ENCODE data around the gene PDSS2.
"Not testable (repeated sequence)": the region's sequence is repeated elsewhere in the genome, so short reads cannot be mapped to it uniquely, and the experiment has no call there.

Gene PDSS2

DNA sequence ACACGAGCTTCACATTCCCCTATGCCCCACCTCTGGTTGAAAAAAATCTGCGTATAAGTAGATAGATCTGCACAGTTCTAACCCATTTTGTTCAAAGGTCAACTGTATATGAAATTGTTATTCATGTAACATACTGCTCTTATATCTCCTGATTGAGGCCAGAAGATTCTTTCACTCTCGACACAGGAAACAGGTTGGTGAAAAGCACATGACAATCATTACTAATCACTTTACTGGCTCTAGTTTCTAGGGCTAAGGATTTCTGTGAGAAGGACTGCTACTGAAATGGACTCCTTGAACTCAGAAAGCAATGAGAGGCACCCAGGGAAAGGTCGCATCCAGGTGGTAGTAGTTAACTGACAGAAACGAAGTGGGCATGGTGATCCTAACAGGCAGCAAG lies 21.7 kb downstream of the PDSS2 start:
- TF ChIP-seq, protein P1, sequence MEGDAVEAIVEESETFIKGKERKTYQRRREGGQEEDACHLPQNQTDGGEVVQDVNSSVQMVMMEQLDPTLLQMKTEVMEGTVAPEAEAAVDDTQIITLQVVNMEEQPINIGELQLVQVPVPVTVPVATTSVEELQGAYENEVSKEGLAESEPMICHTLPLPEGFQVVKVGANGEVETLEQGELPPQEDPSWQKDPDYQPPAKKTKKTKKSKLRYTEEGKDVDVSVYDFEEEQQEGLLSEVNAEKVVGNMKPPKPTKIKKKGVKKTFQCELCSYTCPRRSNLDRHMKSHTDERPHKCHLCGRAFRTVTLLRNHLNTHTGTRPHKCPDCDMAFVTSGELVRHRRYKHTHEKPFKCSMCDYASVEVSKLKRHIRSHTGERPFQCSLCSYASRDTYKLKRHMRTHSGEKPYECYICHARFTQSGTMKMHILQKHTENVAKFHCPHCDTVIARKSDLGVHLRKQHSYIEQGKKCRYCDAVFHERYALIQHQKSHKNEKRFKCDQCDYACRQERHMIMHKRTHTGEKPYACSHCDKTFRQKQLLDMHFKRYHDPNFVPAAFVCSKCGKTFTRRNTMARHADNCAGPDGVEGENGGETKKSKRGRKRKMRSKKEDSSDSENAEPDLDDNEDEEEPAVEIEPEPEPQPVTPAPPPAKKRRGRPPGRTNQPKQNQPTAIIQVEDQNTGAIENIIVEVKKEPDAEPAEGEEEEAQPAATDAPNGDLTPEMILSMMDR (IDR thresholded peaks at IDR 0.05; ENCODE audit: control extremely low read depth, extremely low read depth, low read depth, missing control alignments): no peak
- ChIA-PET POLR2A (interaction anchor here (0.6 kb wide), 1 partner anchor 20 kb away, joined by 5 read pairs; no protein-coding TSS in a partner anchor), CTCF (interaction anchor here (1.6 kb wide), 1 partner anchor 17 kb away, joined by 3 read pairs; no protein-coding TSS in a partner anchor)
- no peak for DNase-seq (ENCODE audit: extremely low spot score)

DNA sequence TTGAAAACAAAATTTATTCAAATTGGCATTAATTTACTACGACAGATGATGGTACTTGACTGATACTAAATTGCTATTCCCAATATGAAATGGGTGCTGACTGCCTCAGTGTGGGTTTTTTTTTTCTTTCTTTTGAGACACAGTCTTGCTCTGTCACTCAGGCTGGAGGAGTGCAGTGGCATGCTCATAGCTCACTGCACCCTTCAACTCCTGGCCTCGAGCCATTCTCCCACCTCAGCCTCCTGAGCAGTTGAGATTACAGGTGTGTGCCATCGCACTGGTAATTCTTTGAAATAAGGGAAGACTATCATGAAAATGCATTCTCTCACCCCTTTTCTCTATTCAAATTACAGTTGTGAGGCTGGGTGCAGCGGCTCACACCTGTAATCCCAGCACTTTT lies 22.5 kb downstream of the PDSS2 start:
- no peak for DNase-seq (ENCODE audit: extremely low spot score)
- TF ChIP-seq, protein P1 (IDR thresholded peaks at IDR 0.05; ENCODE audit: control extremely low read depth, extremely low read depth, low read depth, missing control alignments): no peak
- CTCF ChIA-PET: interaction anchor here (1.6 kb wide), 1 partner anchor 17 kb away, joined by 3 read pairs; no protein-coding TSS in a partner anchor
- POLR2A ChIA-PET: no interaction called here

DNA sequence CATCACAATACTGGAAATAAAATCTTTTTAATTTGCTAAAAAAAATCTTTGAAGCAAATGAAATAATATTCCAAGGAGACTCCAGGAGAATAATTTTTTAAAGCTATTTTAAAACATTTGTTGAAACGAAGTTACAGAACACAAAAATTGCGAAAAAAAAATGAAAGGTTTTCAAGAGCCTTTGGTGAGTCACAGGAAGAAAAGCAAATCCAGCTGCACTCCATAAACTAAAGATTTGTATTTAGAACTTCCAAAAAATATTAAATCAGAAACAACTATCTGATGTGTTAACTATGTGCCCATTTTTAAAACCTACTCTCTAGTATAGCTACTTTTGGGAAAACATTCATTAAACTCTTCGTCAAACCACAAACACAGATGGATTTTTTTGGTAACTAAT lies 23.6 kb downstream of the PDSS2 start:
- ChIA-PET CTCF (no interaction called here), POLR2A (no interaction called here)
- DNase-seq (ENCODE audit: extremely low spot score): no peak
- TF ChIP-seq, protein P1 (IDR thresholded peaks at IDR 0.05; ENCODE audit: control extremely low read depth, extremely low read depth, low read depth, missing control alignments): no peak

DNA sequence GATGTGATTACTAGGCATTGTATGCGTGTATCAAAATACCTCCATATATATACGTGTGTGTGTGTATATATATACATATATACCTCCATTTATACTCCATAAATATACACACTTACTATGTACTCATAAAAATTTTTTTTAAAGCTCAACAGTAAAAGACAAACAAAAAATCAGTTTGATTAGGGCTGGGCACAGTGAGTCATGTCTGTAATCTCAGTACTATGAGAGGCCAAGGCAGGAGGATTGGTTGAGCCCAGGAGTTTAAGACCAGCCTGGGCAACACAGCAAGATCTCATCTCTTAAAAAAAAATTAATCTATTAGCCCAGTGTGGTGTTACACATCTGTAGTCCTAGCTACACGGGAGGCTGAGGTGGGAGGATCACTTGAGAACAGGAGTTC lies 24.6 kb downstream of the PDSS2 start:
- no peak for DNase-seq (ENCODE audit: extremely low spot score)
- ChIA-PET CTCF (interaction anchor here (0.6 to 1.4 kb wide), 2 partner anchors 18 to 24 kb away, joined by 3 read pairs; partner anchors contain the start of gene PDSS2), POLR2A (no interaction called here)
- TF ChIP-seq, protein P1 (IDR thresholded peaks at IDR 0.05; ENCODE audit: control extremely low read depth, extremely low read depth, low read depth, missing control alignments): no peak

DNA sequence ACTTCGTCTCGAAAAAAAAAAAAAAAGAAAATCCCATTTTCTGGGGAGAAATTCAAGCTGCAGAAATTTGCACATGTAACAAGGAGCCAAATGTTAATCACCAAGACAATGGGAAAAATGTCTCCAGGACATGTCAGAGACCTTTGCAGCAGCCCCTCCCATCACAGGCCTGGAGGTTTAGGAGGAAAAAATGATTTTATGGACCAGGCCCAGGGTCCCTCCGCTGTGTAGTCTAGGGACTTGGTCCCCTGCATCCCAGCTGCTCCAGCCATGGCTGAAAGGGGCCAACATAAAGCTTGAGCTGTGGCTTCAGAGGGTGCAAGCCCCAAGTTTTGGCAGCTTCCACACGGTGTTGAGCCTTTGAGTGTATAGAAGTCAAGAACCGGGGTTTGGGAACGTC lies 33.4 kb downstream of the PDSS2 start:
- POLR2A ChIA-PET; DNase-seq (ENCODE audit: extremely low spot score); CTCF ChIA-PET: not testable (repeated sequence)

DNA sequence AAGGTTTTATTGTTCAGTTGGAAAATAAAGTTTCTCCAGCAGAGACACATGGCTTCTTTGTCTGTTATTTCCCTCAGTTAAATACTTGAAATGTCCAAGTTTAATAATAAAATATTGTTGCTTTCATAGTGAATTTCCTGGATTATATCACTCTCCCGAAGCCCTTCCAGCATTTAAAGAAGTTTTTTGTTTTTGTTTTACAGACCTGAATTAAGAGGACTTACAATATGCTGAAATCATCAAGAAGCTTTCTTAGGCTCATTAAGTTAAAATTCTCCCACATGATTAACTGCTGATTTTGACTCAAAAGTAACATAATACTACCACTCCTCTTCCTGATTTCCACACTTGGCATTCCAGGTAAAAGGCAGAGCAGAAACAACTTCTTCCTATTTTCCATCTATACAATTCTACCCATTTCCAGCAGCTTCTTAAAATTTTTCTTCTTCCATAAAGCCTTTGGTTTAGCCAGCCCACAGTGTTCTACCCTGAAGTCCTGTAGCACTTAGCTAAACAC lies 35.8 kb downstream of the PDSS2 start:
- ChIA-PET CTCF (no interaction called here), POLR2A (no interaction called here)
- no peak for DNase-seq (ENCODE audit: extremely low spot score)

DNA sequence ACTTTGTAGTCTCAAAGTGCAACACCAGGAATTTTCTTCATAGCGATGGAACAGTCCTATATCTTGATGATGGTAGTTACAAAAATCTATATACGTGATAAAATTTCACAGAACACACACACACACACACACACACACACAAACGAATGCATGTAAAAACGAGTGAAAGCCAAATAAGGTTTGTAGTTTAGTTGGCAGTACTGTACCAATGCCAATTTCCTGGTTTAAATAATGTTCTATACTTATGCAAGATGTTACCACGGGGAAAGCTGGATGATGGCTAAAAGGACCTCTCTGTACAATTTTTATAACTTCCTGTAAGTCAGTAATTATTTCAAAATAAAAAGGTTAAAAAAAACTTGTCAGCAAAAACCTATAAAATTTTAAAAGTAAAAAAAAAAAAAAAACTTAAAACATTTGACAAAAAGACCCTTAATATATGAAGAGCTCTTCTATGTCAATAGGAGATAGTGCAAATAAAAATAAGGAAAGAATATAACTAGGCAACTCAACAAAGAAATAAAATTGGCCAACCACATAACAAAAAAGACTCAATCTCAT lies 37.6 kb downstream of the PDSS2 start:
- no peak for DNase-seq (ENCODE audit: extremely low spot score)
- POLR2A ChIA-PET: no interaction called here
- TF ChIP-seq, protein P1 (IDR thresholded peaks at IDR 0.05; ENCODE audit: control extremely low read depth, extremely low read depth, low read depth, missing control alignments): no peak
- CTCF ChIA-PET: no interaction called here

More for the DNA sequence above, 35.8 kb downstream of the PDSS2 start:
- TF ChIP-seq, protein P1 (IDR thresholded peaks at IDR 0.05; ENCODE audit: control extremely low read depth, extremely low read depth, low read depth, missing control alignments): no peak

Measured in GM10248 (cell line).